Subcutaneous abdominal adipose tissue (tissue), 5 donors: ENCODE measurements around the gene TRIM66.

Experiments
- H3K27ac ChIP-seq: one replicate; pipeline ENCODE4 v1.7.0; 2013; ENCODE audit warnings: low read depth, mild to moderate bottlenecking, inconsistent platforms, low read length, moderate library complexity
- H3K27me3 ChIP-seq, 5 donors: one replicate each; pipeline ENCODE4 v1.7.0; 2013; ENCODE audit warnings: low read length in 5 of 5, inconsistent platforms in 1 of 5; ENCODE audit not compliant: control insufficient read depth in 5 of 5, insufficient read depth in 4 of 5
- H3K36me3 ChIP-seq, 5 donors: one replicate each; pipeline ENCODE4 v1.7.0; 2013; ENCODE audit warnings: low read length in 5 of 5; ENCODE audit not compliant: control insufficient read depth in 5 of 5, insufficient read depth in 5 of 5
- H3K4me1 ChIP-seq, 5 donors: one replicate each; pipeline ENCODE4 v1.7.0; 2013; ENCODE audit warnings: low read length in 5 of 5, mild to moderate bottlenecking in 3 of 5, moderate library complexity in 1 of 5; ENCODE audit not compliant: control insufficient read depth in 5 of 5, insufficient read depth in 5 of 5
- H3K4me3 ChIP-seq, 5 donors: one replicate each; pipeline ENCODE4 v1.7.0; 2013; ENCODE audit warnings: low read length in 5 of 5, low read depth in 1 of 5
- H3K9ac ChIP-seq, 5 donors: one replicate each; pipeline ENCODE4 v1.7.0; 2013; ENCODE audit warnings: low read length in 5 of 5, mild to moderate bottlenecking in 4 of 5, moderate library complexity in 3 of 5
- H3K9me3 ChIP-seq, 5 donors: one replicate each; pipeline ENCODE4 v1.7.0; 2013; ENCODE audit warnings: low read length in 5 of 5; ENCODE audit not compliant: control insufficient read depth in 5 of 5
- donor health status: healthy.
- donor health status: healthy.
- donor health status: healthy.
- donor health status: healthy.
- donor health status: healthy.

The TRIM66 gene

GRCh38 chr11:8601376-8602133 lies 80.9 kb downstream of the TRIM66 start:
- Histone ChIP-seq H3K9ac (no peak overlapping the region), H3K36me3 (no peaks in the 10 kb centered on the region), H3K27ac (no peak overlapping the region), H3K4me3 (no peak overlapping the region), H3K9me3 (no peaks in the 10 kb centered on the region), H3K4me1 (peaks cover 0 to 11% (median 4%) of the 10 kb centered on the region in 5 donors), H3K27me3 (peaks cover 0 to under 1% (median 0%) of the 10 kb centered on the region in 5 donors)

GRCh38 chr11:8598506-8598905 lies 84.0 kb downstream of the TRIM66 start:
- Histone ChIP-seq H3K36me3 (no peaks in the 10 kb centered on the region), H3K27ac (no peak overlapping the region), H3K9me3 (no peaks in the 10 kb centered on the region), H3K27me3 (peaks cover 0 to 24% (median 12%) of the 10 kb centered on the region in 5 donors), H3K4me1 (peaks cover 0 to 10% (median 8%) of the 10 kb centered on the region in 5 donors), H3K9ac (no peak overlapping the region), H3K4me3 (no peak overlapping the region)

- Histone ChIP-seq H3K36me3 (no peaks in the 10 kb centered on the region), H3K27ac (no peak overlapping the region), H3K4me3 (no peak overlapping the region), H3K4me1 (peaks cover 0 to 10% (median 9%) of the 10 kb centered on the region in 5 donors), H3K27me3 (peaks cover 0 to 28% (median 12%) of the 10 kb centered on the region in 5 donors), H3K9me3 (no peaks in the 10 kb centered on the region), H3K9ac (no peak overlapping the region)
These were observed 85.3 kb downstream of the TRIM66 start for GRCh38 chr11:8597182-8597581.

- Histone ChIP-seq H3K9me3 (no peaks in the 10 kb centered on the region), H3K9ac (no peak overlapping the region), H3K36me3 (no peaks in the 10 kb centered on the region), H3K4me1 (peaks cover 0 to 10% (median 9%) of the 10 kb centered on the region in 5 donors), H3K27ac (no peak overlapping the region), H3K27me3 (peaks cover 0 to 28% (median 12%) of the 10 kb centered on the region in 5 donors), H3K4me3 (no peak overlapping the region)
These were observed 85.9 kb downstream of the TRIM66 start for GRCh38 chr11:8596504-8597046.

- Histone ChIP-seq H3K4me3 (peak within 1 kb of the TSS; percentile 49 to 53 (median 51)), H3K27me3 (peaks cover 2 to 28% (median 12%) of the 10 kb centered on the region in 5 donors), H3K4me1 (peaks cover 0 to 10% (median 9%) of the 10 kb centered on the region in 5 donors), H3K9me3 (no peaks in the 10 kb centered on the region), H3K36me3 (no peaks in the 10 kb centered on the region), H3K27ac (no peak within 1 kb of the TSS), H3K9ac (no peak within 1 kb of the TSS)
These were observed 88.2 kb downstream of the TRIM66 start, which contains the start of gene STK33 for GRCh38 chr11:8593935-8594909. STK33 (minus strand) TSS chr11:8594228; CDS start chr11:8474905, 119,323 bp downstream.

- H3K9me3 ChIP-seq, result no peaks in the 10 kb centered on the region
- H3K27me3 ChIP-seq, result peaks cover 2 to 28% (median 12%) of the 10 kb centered on the region in 5 donors
- no peak overlapping the region for H3K9ac ChIP-seq
- H3K4me3 ChIP-seq, result peak overlapping the region in 4 of 5 donors; percentile 49 to 53 (median 50)
- no peaks in the 10 kb centered on the region for H3K36me3 ChIP-seq
- H3K27ac ChIP-seq, result no peak overlapping the region
- H3K4me1 ChIP-seq, result peaks cover 0 to 10% (median 9%) of the 10 kb centered on the region in 5 donors
These were observed 89.0 kb downstream of the TRIM66 start for GRCh38 chr11:8593455-8593854.

- Histone ChIP-seq H3K9ac (no peak overlapping the region), H3K27me3 (peaks cover 0 to 2% (median 0%) of the 10 kb centered on the region in 5 donors), H3K4me3 (no peak overlapping the region), H3K27ac (no peak overlapping the region), H3K9me3 (peaks cover 0 to 5% (median 0%) of the 10 kb centered on the region in 5 donors), H3K36me3 (no peaks in the 10 kb centered on the region), H3K4me1 (no peaks in the 10 kb centered on the region)
These were observed 94.5 kb downstream of the TRIM66 start for GRCh38 chr11:8587915-8588314.

GRCh38 chr11:8586805-8587204 lies 95.7 kb downstream of the TRIM66 start:
- peaks cover 0 to 5% (median 0%) of the 10 kb centered on the region in 5 donors for H3K9me3 ChIP-seq
- no peak overlapping the region for H3K27ac ChIP-seq
- H3K27me3 ChIP-seq, result peaks cover 0 to 2% (median 0%) of the 10 kb centered on the region in 5 donors
- H3K4me1 ChIP-seq, result no peaks in the 10 kb centered on the region
- H3K4me3 ChIP-seq, result no peak overlapping the region
- H3K36me3 ChIP-seq, result no peaks in the 10 kb centered on the region
- H3K9ac ChIP-seq, result no peak overlapping the region

- Histone ChIP-seq H3K4me1 (no peaks in the 10 kb centered on the region), H3K4me3 (no peak overlapping the region), H3K9ac (no peak overlapping the region)
These were observed 96.3 kb downstream of the TRIM66 start for GRCh38 chr11:8586184-8586583.

More at GRCh38 chr11:8586184-8586583, 96.3 kb downstream of the TRIM66 start:
- Histone ChIP-seq H3K36me3 (no peaks in the 10 kb centered on the region), H3K27ac (no peak overlapping the region), H3K9me3 (peaks cover 0 to 5% (median 0%) of the 10 kb centered on the region in 5 donors), H3K27me3 (no peaks in the 10 kb centered on the region)
